Hepatocyte (in vitro differentiated cells): Measurements from ENCODE around the gene CALB2. TPM values are rescaled to one million over a fixed set of nuclear protein-coding genes. Genes with fewer than 3 reads are reported as not detected.

Experiments used
- DNase-seq: peaks from one replicate; pipeline ENCODE4 v3.0.0-alpha.2; 2016; ENCODE audit warnings: low spot score
- H2AFZ ChIP-seq: fragments of 200-600 bp; sonication (generic); 2 replicates; pipeline ENCODE4 v1.6.0; 2016; ENCODE audit warnings: antibody characterized with exemption, mild to moderate bottlenecking
- H3K27ac ChIP-seq: fragments of 200-600 bp; sonication (generic); 2 replicates; pipeline ENCODE4 v1.5.1; 2016; ENCODE audit warnings: mild to moderate bottlenecking
- H3K27me3 ChIP-seq: fragments of 200-600 bp; sonication (generic); 2 replicates; pipeline ENCODE4 v1.6.1; 2016
- H3K36me3 ChIP-seq: fragments of 200-600 bp; sonication (generic); replicated peaks from 2 replicates; pipeline ENCODE4 v1.5.1; 2016; ENCODE audit warnings: low read depth; ENCODE audit not compliant: insufficient read depth
- H3K4me1 ChIP-seq: fragments of 200-600 bp; sonication (generic); 2 replicates; pipeline ENCODE4 v1.5.1; 2016; ENCODE audit warnings: mild to moderate bottlenecking, moderate library complexity; ENCODE audit not compliant: insufficient read depth
- H3K4me2 ChIP-seq: fragments of 200-600 bp; sonication (generic); 2 replicates; pipeline ENCODE4 v1.6.0; 2016
- H3K4me3 ChIP-seq: fragments of 200-600 bp; sonication (generic); 2 replicates; pipeline ENCODE4 v1.5.1; 2016; ENCODE audit warnings: mild to moderate bottlenecking
- H3K79me2 ChIP-seq: fragments of 200-600 bp; sonication (generic); 2 replicates; pipeline ENCODE4 v1.6.0; 2017; ENCODE audit warnings: mild to moderate bottlenecking
- H3K9me2 ChIP-seq: fragments of 200-600 bp; sonication (generic); replicated peaks from 2 replicates; pipeline ENCODE4 v1.6.0; 2017; ENCODE audit warnings: mild to moderate bottlenecking; ENCODE audit not compliant: insufficient read depth
- H3K9me3 ChIP-seq: fragments of 200-600 bp; sonication (generic); 2 replicates; pipeline ENCODE4 v1.5.1; 2016; ENCODE audit warnings: low read depth, mild to moderate bottlenecking
- H4K20me1 ChIP-seq: fragments of 200-600 bp; sonication (generic); 2 replicates; pipeline ENCODE4 v1.6.0; 2016; ENCODE audit warnings: mild to moderate bottlenecking; ENCODE audit not compliant: insufficient read depth, poor library complexity, severe bottlenecking
- CTCF ChIP-seq: fragments of 200-600 bp; sonication (generic); IDR thresholded peaks from 2 replicates; pipeline ENCODE4 v1.5.1; 2016; ENCODE audit warnings: antibody characterized with exemption, mild to moderate bottlenecking; ENCODE audit not compliant: poor library complexity
- EZH2 ChIP-seq: fragments of 200-600 bp; sonication (generic); IDR thresholded peaks from 2 replicates; pipeline ENCODE4 v1.6.1; 2016; ENCODE audit warnings: antibody characterized with exemption, mild to moderate bottlenecking, borderline replicate concordance
- EZH2phosphoT487 ChIP-seq: fragments of 200-600 bp; sonication (generic); IDR thresholded peaks from one replicate; pipeline ENCODE4 v1.6.1; 2018; ENCODE audit warnings: antibody characterized with exemption, mild to moderate bottlenecking, low read depth, moderate library complexity; ENCODE audit not compliant: unreplicated experiment, severe bottlenecking
- WGBS: methylation state at CpG from one replicate; pipeline ENCODE4 v1.1.6; 2016; ENCODE audit warnings: low lambda C conversion rate; ENCODE audit errors: missing lambda C conversion rate; 5-methylcytosine and 5-hydroxymethylcytosine counted together
- polyA plus RNA-seq: library from polyadenylated mRNA; unstranded; fragments of >200 nt; fragmentation: Nextera tagmentation; extraction: Ambion mirVana; gene quantifications from 2 replicates; pipeline ENCODE4 v1.2.1, GENCODE V29; 2016
- total RNA-seq: library from RNA; depleted of rRNA; stranded (reverse); fragments of >200 nt; gene quantifications from 2 replicates; pipeline ENCODE4 v1.2.3, GENCODE V29; 2014

CALB2 gene
- total and polyA plus RNA-seq, 2 experiments from 2014 or later = 2.3 to 6.5 TPM

- H3K27ac ChIP-seq = no peak overlapping the region
- TF ChIP-seq EZH2phosphoT487 (no peak), CTCF (no peak), EZH2 (no peak)
- no peak overlapping the region for H3K4me3 ChIP-seq
- 75% methylated on average over 4 of the region's 4 CpGs for WGBS
- peaks cover 11% of the 10 kb centered on the region for H3K27me3 ChIP-seq
- no peaks in the 10 kb centered on the region for H3K36me3 ChIP-seq
- H4K20me1 ChIP-seq = no peaks in the 10 kb centered on the region
- H3K9me3 ChIP-seq = no peaks in the 10 kb centered on the region
- H2AFZ ChIP-seq = no peak overlapping the region
- no peaks in the 10 kb centered on the region for H3K79me2 ChIP-seq
- no peaks in the 10 kb centered on the region for H3K4me1 ChIP-seq
- H3K4me2 ChIP-seq = no peak overlapping the region
- DNase-seq = no peak
- no peaks in the 10 kb centered on the region for H3K9me2 ChIP-seq
Observed at GRCh38 chr16:71413341-71413740, 54.8 kb downstream of the CALB2 start.

GRCh38 chr16:71414038-71414437 lies 55.5 kb downstream of the CALB2 start:
- 93% methylated on average over 5 of the region's 5 CpGs for WGBS
- TF ChIP-seq EZH2phosphoT487 = no peak
- TF ChIP-seq CTCF = no peak
- TF ChIP-seq EZH2 = no peak
- H3K27ac ChIP-seq = no peak overlapping the region
- no peak overlapping the region for H3K4me2 ChIP-seq
- DNase-seq = no peak
- H3K9me3 ChIP-seq = no peaks in the 10 kb centered on the region
- H3K4me3 ChIP-seq = no peak overlapping the region
- peaks cover 10% of the 10 kb centered on the region for H3K27me3 ChIP-seq
- H4K20me1 ChIP-seq = no peaks in the 10 kb centered on the region
- H3K36me3 ChIP-seq = no peaks in the 10 kb centered on the region
- H3K4me1 ChIP-seq = no peaks in the 10 kb centered on the region
- H3K79me2 ChIP-seq = no peaks in the 10 kb centered on the region
- H3K9me2 ChIP-seq = no peaks in the 10 kb centered on the region
- H2AFZ ChIP-seq = no peak overlapping the region

GRCh38 chr16:71421911-71422310 lies 63.4 kb downstream of the CALB2 start:
- TF ChIP-seq EZH2 (no peak), CTCF (peak; percentile 14)
- no peaks in the 10 kb centered on the region for H4K20me1 ChIP-seq
- H3K4me1 ChIP-seq = no peaks in the 10 kb centered on the region
- no peak overlapping the region for H2AFZ ChIP-seq
- H3K4me2 ChIP-seq = no peak overlapping the region
- peaks cover 9% of the 10 kb centered on the region for H3K27me3 ChIP-seq
- H3K9me3 ChIP-seq = no peaks in the 10 kb centered on the region
- no peaks in the 10 kb centered on the region for H3K36me3 ChIP-seq
- WGBS = 51% methylated on average over 4 of the region's 4 CpGs
- no peaks in the 10 kb centered on the region for H3K9me2 ChIP-seq
- no peak for DNase-seq
- no peak overlapping the region for H3K27ac ChIP-seq
- H3K79me2 ChIP-seq = no peaks in the 10 kb centered on the region
- H3K4me3 ChIP-seq = no peak overlapping the region

GRCh38 chr16:71423016-71423415 lies 64.5 kb downstream of the CALB2 start:
- Histone ChIP-seq H3K9me2 (no peaks in the 10 kb centered on the region), H4K20me1 (no peaks in the 10 kb centered on the region), H3K4me1 (no peaks in the 10 kb centered on the region), H3K27ac (no peak overlapping the region), H3K4me2 (no peak overlapping the region), H3K79me2 (no peaks in the 10 kb centered on the region), H3K9me3 (no peaks in the 10 kb centered on the region), H3K27me3 (peaks cover 9% of the 10 kb centered on the region), H3K36me3 (no peaks in the 10 kb centered on the region), H2AFZ (no peak overlapping the region), H3K4me3 (no peak overlapping the region)
- no peak for DNase-seq
- 79% methylated on average over 2 of the region's 2 CpGs for WGBS
- TF ChIP-seq CTCF = no peak
- TF ChIP-seq EZH2phosphoT487 = no peak
- no peak for TF ChIP-seq EZH2
